Measurements from ENCODE around the gene LLPH.

LLPH gene

GRCh38 chr12:66164349-66164821 is 33.8 kb upstream of the LLPH start:
- Histone ChIP-seq H3K27ac (ENCODE audit: poor library complexity, severe bottlenecking) (no peak overlapping the region), H3K36me3 (ENCODE audit: low read depth) (peaks cover 22% of the 10 kb centered on the region), H3K4me3 (ENCODE audit: severe bottlenecking) (no peak overlapping the region), H3K27me3 (ENCODE audit: insufficient read depth, poor library complexity, severe bottlenecking) (no peaks in the 10 kb centered on the region), H3K9me3 (ENCODE audit: severe bottlenecking) (peaks cover 2% of the 10 kb centered on the region), H3K4me1 (ENCODE audit: insufficient read depth, poor library complexity, severe bottlenecking) (peaks cover 8% of the 10 kb centered on the region)
- no peak for DNase-seq (ENCODE audit: low spot score)
- ATAC-seq (ENCODE audit: low read depth) = no peak
- TF ChIP-seq CTCF (IDR thresholded peaks at IDR 0.05; ENCODE audit: poor library complexity, severe bottlenecking) = no peak

- H3K36me3 ChIP-seq (ENCODE audit: low read depth) = peaks cover 22% of the 10 kb centered on the region
- no peak overlapping the region for H3K4me3 ChIP-seq (ENCODE audit: severe bottlenecking)
- no peak for ATAC-seq (ENCODE audit: low read depth)
- TF ChIP-seq CTCF (IDR thresholded peaks at IDR 0.05; ENCODE audit: poor library complexity, severe bottlenecking) = no peak
- peaks cover 1% of the 10 kb centered on the region for H3K4me1 ChIP-seq (ENCODE audit: insufficient read depth, poor library complexity, severe bottlenecking)
- peaks cover 2% of the 10 kb centered on the region for H3K9me3 ChIP-seq (ENCODE audit: severe bottlenecking)
- DNase-seq (ENCODE audit: low spot score) = no peak
- no peaks in the 10 kb centered on the region for H3K27me3 ChIP-seq (ENCODE audit: insufficient read depth, poor library complexity, severe bottlenecking)
- no peak overlapping the region for H3K27ac ChIP-seq (ENCODE audit: poor library complexity, severe bottlenecking)
Observed at GRCh38 chr12:66163289-66163688, 32.7 kb upstream of the LLPH start.

- ATAC-seq (ENCODE audit: low read depth) = no peak
- H3K4me3 ChIP-seq (ENCODE audit: severe bottlenecking) = no peak overlapping the region
- peaks cover 2% of the 10 kb centered on the region for H3K9me3 ChIP-seq (ENCODE audit: severe bottlenecking)
- no peaks in the 10 kb centered on the region for H3K4me1 ChIP-seq (ENCODE audit: insufficient read depth, poor library complexity, severe bottlenecking)
- peaks cover 22% of the 10 kb centered on the region for H3K36me3 ChIP-seq (ENCODE audit: low read depth)
- H3K27ac ChIP-seq (ENCODE audit: poor library complexity, severe bottlenecking) = no peak overlapping the region
- no peak for TF ChIP-seq CTCF (IDR thresholded peaks at IDR 0.05; ENCODE audit: poor library complexity, severe bottlenecking)
- DNase-seq (ENCODE audit: low spot score) = no peak
- no peaks in the 10 kb centered on the region for H3K27me3 ChIP-seq (ENCODE audit: insufficient read depth, poor library complexity, severe bottlenecking)
Observed at GRCh38 chr12:66162701-66163100, 32.2 kb upstream of the LLPH start.

- H3K27me3 ChIP-seq (ENCODE audit: insufficient read depth, poor library complexity, severe bottlenecking) = no peaks in the 10 kb centered on the region
- no peak overlapping the region for H3K27ac ChIP-seq (ENCODE audit: poor library complexity, severe bottlenecking)
- ATAC-seq (ENCODE audit: low read depth) (no peak), DNase-seq (ENCODE audit: low spot score) (no peak)
- H3K36me3 ChIP-seq (ENCODE audit: low read depth) = peaks cover 7% of the 10 kb centered on the region; the same call in 1 of the 2 replicates
- peaks cover 2% of the 10 kb centered on the region for H3K9me3 ChIP-seq (ENCODE audit: severe bottlenecking)
- H3K4me1 ChIP-seq (ENCODE audit: insufficient read depth, poor library complexity, severe bottlenecking) = no peaks in the 10 kb centered on the region
- no peak overlapping the region for H3K4me3 ChIP-seq (ENCODE audit: severe bottlenecking)
- TF ChIP-seq CTCF (IDR thresholded peaks at IDR 0.05; ENCODE audit: poor library complexity, severe bottlenecking) = no peak
Observed at GRCh38 chr12:66160704-66161103, 30.2 kb upstream of the LLPH start.

GRCh38 chr12:66159123-66159522 is 28.6 kb upstream of the LLPH start:
- DNase-seq (ENCODE audit: low spot score) = no peak

More at GRCh38 chr12:66159123-66159522, 28.6 kb upstream of the LLPH start:
- TF ChIP-seq CTCF (IDR thresholded peaks at IDR 0.05; ENCODE audit: poor library complexity, severe bottlenecking) = no peak
- no peak overlapping the region for H3K4me3 ChIP-seq (ENCODE audit: severe bottlenecking)
- H3K36me3 ChIP-seq (ENCODE audit: low read depth) = peaks cover 4% of the 10 kb centered on the region; the same call in 1 of the 2 replicates
- H3K27ac ChIP-seq (ENCODE audit: poor library complexity, severe bottlenecking) = no peak overlapping the region
- no peaks in the 10 kb centered on the region for H3K4me1 ChIP-seq (ENCODE audit: insufficient read depth, poor library complexity, severe bottlenecking)
- no peaks in the 10 kb centered on the region for H3K9me3 ChIP-seq (ENCODE audit: severe bottlenecking)
- no peak for ATAC-seq (ENCODE audit: low read depth)
- H3K27me3 ChIP-seq (ENCODE audit: insufficient read depth, poor library complexity, severe bottlenecking) = no peaks in the 10 kb centered on the region

Data from RWPE2 (cell line).